GM12878 (cell line): ENCODE data around the gene SPATS2L. TPM values are rescaled to one million over a fixed set of nuclear protein-coding genes. Genes with fewer than 3 reads are reported as not detected.
A peak's percentile ranks its signal among the peaks of the same experiment; 100 is the strongest.

ENCODE experiments used
- ASH2L ChIP-seq: fragments of 300-600, 200-600 bp; sonication (generic); IDR thresholded peaks from 2 replicates; pipeline ENCODE4 v1.6.1; 2017; ENCODE audit warnings: low read depth, mild to moderate bottlenecking, borderline replicate concordance
- BRCA1 ChIP-seq: IDR thresholded peaks from 2 replicates; pipeline ENCODE4 v1.6.1; 2011; ENCODE audit warnings: low read depth, low read length, improper control_type of control experiment
- CBX5 ChIP-seq: sonication (generic); IDR thresholded peaks from 2 replicates; pipeline ENCODE4 v1.6.1; 2016; ENCODE audit warnings: low read depth, moderate library complexity, mild to moderate bottlenecking, inconsistent platforms
- CEBPB ChIP-seq, 2 experiments: fragments of 150-350 bp in 1 of 2; IDR thresholded peaks; 2 replicates each; pipeline ENCODE4 v1.6.1; 2012 to 2014; ENCODE audit warnings: low read depth in 2 of 2, low read length in 2 of 2, borderline replicate concordance in 1 of 2, inconsistent platforms in 1 of 2
- EP300 ChIP-seq, 2 experiments: fragments of 150-350 bp in 1 of 2; IDR thresholded peaks; 2 replicates each; pipeline ENCODE4 v1.6.1; 2011 to 2012; ENCODE audit warnings: low read depth in 2 of 2, low read length in 2 of 2, borderline replicate concordance in 1 of 2, improper control_type of control experiment in 1 of 2, inconsistent platforms in 1 of 2; ENCODE audit not compliant: control insufficient read depth in 1 of 2
- EZH2 ChIP-seq: IDR thresholded peaks from 2 replicates; pipeline ENCODE4 v1.6.1; 2012; ENCODE audit warnings: low read depth, mild to moderate bottlenecking, control low read depth, inconsistent platforms, low read length, borderline replicate concordance; ENCODE audit not compliant: control insufficient read depth
- IKZF1 ChIP-seq: fragments of 450-650 bp; conservative IDR thresholded peaks from 2 replicates; pipeline ENCODE4 v1.6.1; 2017; ENCODE audit warnings: antibody characterized with exemption, mild to moderate bottlenecking
- JUND ChIP-seq: IDR thresholded peaks from 2 replicates; pipeline ENCODE4 v1.6.1; 2012; ENCODE audit warnings: low read depth, mild to moderate bottlenecking, low read length, improper control_type of control experiment, moderate library complexity
- KAT2A ChIP-seq: conservative IDR thresholded peaks from 2 replicates; pipeline ENCODE4 v1.6.1; 2011; ENCODE audit warnings: low read depth, low read length; ENCODE audit not compliant: control insufficient read depth
- MEF2B ChIP-seq: fragments of 450-650 bp; IDR thresholded peaks from 2 replicates; pipeline ENCODE4 v1.6.1; 2018; ENCODE audit warnings: mild to moderate bottlenecking, moderate library complexity; ENCODE audit not compliant: partially characterized antibody, poor library complexity, severe bottlenecking
- NFIC ChIP-seq: IDR thresholded peaks from 2 replicates; pipeline ENCODE4 v1.6.1; 2012; ENCODE audit warnings: low read depth, mild to moderate bottlenecking, inconsistent platforms, low read length, moderate library complexity
- NR2F1 ChIP-seq: fragments of 450-650 bp; conservative IDR thresholded peaks from 2 replicates; pipeline ENCODE4 v1.6.1; 2017; ENCODE audit warnings: mild to moderate bottlenecking
- RAD21 ChIP-seq: IDR thresholded peaks from 2 replicates; pipeline ENCODE4 v1.6.1; 2011; ENCODE audit warnings: mild to moderate bottlenecking, low read depth, low read length, moderate library complexity; ENCODE audit not compliant: insufficient read depth
- SMARCA5 ChIP-seq: fragments of 450-650 bp; IDR thresholded peaks from 2 replicates; pipeline ENCODE4 v1.6.1; 2017; ENCODE audit warnings: mild to moderate bottlenecking
- SREBF1 ChIP-seq: IDR thresholded peaks from 2 replicates; pipeline ENCODE4 v1.6.1; 2012; ENCODE audit warnings: mild to moderate bottlenecking, low read length
- TBL1XR1 ChIP-seq: IDR thresholded peaks from 2 replicates; pipeline ENCODE4 v1.6.1; 2012; ENCODE audit warnings: low read depth, low read length, improper control_type of control experiment
- TCF3 ChIP-seq: IDR thresholded peaks from 2 replicates; pipeline ENCODE4 v1.6.1; 2012; ENCODE audit warnings: low read depth, mild to moderate bottlenecking, low read length, borderline replicate concordance; ENCODE audit not compliant: insufficient read depth
- ZNF24 ChIP-seq: fragments of 450-650 bp; IDR thresholded peaks from 2 replicates; pipeline ENCODE4 v1.6.1; 2017; ENCODE audit warnings: antibody characterized with exemption, mild to moderate bottlenecking
- ZNF274 ChIP-seq: IDR thresholded peaks from one replicate; pipeline ENCODE4 v1.8.0; 2011; ENCODE audit not compliant: insufficient read length, insufficient read depth
- ZNF384 ChIP-seq: IDR thresholded peaks from 2 replicates; pipeline ENCODE4 v1.6.1; 2012; ENCODE audit warnings: low read depth, mild to moderate bottlenecking, low read length, improper control_type of control experiment, borderline replicate concordance
- polyA plus RNA-seq, 11 experiments: library from polyadenylated mRNA; depleted of rRNA in 4 of 11; unstranded in 6 of 11; stranded (reverse) in 5 of 11; fragments of >200 nt; fragmentation: Nextera tagmentation in 4 of 11; fragmentation: Illumina TruSeq in 1 of 11; extraction: Ambion mirVana in 4 of 11; extraction: Trizol in 1 of 11; gene quantifications; 1 replicate in 1 of 11; 2 replicates in 10 of 11; pipeline versions ENCODE4 v1.2.1 to v1.2.3, GENCODE V29; 2011 to 2016; ENCODE audit warnings: inconsistent platforms in 2 of 11, missing spikeins in 2 of 11, low read depth in 1 of 11
- total RNA-seq, 4 experiments: library from RNA; depleted of rRNA in 3 of 4; stranded (reverse); fragments of >200 nt in 3 of 4; fragmentation: Illumina TruSeq in 1 of 4; extraction: Trizol in 1 of 4; gene quantifications; 2 replicates each; pipeline versions ENCODE4 v1.2.1 to v1.2.3, GENCODE V29; 2013 to 2021
- TF ChIP-seq, protein P1 (sequence below): IDR thresholded peaks from 2 replicates; pipeline ENCODE4 v1.6.1; 2012; ENCODE audit warnings: low read depth, low read length, improper control_type of control experiment
- TF ChIP-seq, protein P2 (sequence below): fragments of 450-650 bp; IDR thresholded peaks from 2 replicates; pipeline ENCODE4 v1.6.1; 2016; ENCODE audit warnings: mild to moderate bottlenecking
- TF ChIP-seq, protein P3 (sequence below), 3 experiments: IDR thresholded peaks in 2 of 3; conservative IDR thresholded peaks in 1 of 3; 2 replicates each; pipeline ENCODE4 v1.5.1; 2011; ENCODE audit warnings: low read depth in 3 of 3, low read length in 3 of 3, mild to moderate bottlenecking in 3 of 3, control low read depth in 2 of 3, moderate library complexity in 2 of 3, inconsistent platforms in 1 of 3, mixed read lengths in 1 of 3; ENCODE audit not compliant: control insufficient read depth in 2 of 3, insufficient read depth in 1 of 3; ENCODE audit errors: extremely low read depth in 1 of 3
- TF ChIP-seq, protein P4 (sequence below): IDR thresholded peaks from 2 replicates; pipeline ENCODE4 v1.6.1; 2012; ENCODE audit warnings: low read length, inconsistent platforms

The SPATS2L gene
- total and polyA plus RNA-seq, 10 of the 15 experiments (the other 5 are each of a cell fraction or from before 2014, with no cell fraction given) = 5.2 to 30.0 (median 20.1) TPM

DNA sequence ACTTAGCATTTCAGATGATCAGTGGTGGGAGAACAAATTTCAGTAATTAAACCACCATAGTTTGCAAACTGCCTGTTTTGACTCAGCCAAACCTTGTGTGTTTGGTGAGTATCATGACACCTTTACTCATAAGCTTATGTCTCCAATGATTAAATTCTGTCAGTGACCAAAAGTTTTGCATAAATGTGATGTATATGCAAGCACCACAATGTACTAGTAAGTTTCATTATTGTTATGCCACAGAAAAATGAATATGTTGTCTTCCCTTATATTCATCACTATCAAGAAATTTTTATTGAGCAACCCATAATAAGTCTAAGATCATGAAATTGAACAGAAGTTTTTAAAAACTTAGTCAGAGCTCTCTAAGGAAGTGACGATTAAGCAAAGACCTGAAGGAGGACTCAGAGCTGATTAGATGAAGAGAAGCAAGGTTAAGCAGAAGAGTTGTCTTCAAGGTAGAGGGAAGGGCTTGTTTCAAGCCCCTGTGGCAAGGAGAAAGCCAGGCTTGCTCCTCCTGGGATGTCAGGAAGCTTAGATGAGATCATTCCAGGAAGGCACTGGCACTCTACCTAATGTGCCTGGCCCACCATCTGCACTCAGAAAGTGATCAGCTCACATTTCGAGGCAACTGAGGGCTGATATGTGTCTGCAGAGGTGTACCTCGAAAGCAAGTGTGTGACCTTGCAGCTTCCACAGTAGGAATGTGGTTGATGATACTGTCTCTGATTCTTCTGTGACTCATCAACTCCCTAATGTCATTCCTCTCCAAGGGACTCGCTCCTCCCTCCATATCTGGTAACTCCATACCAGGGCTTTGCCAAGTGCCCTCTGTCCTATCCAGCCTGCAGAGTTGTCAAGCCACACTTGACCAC lies 148.7 kb downstream of the SPATS2L start (continued):
- no peak for TF ChIP-seq ZNF384
- no peak for TF ChIP-seq CBX5
- TF ChIP-seq, protein P1, sequence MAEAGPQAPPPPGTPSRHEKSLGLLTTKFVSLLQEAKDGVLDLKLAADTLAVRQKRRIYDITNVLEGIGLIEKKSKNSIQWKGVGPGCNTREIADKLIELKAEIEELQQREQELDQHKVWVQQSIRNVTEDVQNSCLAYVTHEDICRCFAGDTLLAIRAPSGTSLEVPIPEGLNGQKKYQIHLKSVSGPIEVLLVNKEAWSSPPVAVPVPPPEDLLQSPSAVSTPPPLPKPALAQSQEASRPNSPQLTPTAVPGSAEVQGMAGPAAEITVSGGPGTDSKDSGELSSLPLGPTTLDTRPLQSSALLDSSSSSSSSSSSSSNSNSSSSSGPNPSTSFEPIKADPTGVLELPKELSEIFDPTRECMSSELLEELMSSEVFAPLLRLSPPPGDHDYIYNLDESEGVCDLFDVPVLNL = no peak
- TF ChIP-seq ZNF24 = no peak; the same call in 1 of the 2 replicates
- TF ChIP-seq CEBPB (IDR thresholded peaks at IDR 0.05; ENCODE audit: borderline replicate concordance in 1 of 2, low read depth in 2 of 2, low read length in 2 of 2) = no peak
- peak; percentile 86; the same call in 1 of the 2 replicates for TF ChIP-seq NFIC
- peak; percentile 79 for TF ChIP-seq NR2F1
- TF ChIP-seq JUND = no peak
- TF ChIP-seq IKZF1 = peak; percentile 31; the same call in 1 of the 2 replicates
- TF ChIP-seq, protein P2, sequence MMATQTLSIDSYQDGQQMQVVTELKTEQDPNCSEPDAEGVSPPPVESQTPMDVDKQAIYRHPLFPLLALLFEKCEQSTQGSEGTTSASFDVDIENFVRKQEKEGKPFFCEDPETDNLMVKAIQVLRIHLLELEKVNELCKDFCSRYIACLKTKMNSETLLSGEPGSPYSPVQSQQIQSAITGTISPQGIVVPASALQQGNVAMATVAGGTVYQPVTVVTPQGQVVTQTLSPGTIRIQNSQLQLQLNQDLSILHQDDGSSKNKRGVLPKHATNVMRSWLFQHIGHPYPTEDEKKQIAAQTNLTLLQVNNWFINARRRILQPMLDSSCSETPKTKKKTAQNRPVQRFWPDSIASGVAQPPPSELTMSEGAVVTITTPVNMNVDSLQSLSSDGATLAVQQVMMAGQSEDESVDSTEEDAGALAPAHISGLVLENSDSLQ = peak; percentile 61; the same call in 1 of the 2 replicates
- no peak for TF ChIP-seq ASH2L
- no peak; the same call in 1 of the 2 replicates for TF ChIP-seq SREBF1
- TF ChIP-seq, protein P3, sequence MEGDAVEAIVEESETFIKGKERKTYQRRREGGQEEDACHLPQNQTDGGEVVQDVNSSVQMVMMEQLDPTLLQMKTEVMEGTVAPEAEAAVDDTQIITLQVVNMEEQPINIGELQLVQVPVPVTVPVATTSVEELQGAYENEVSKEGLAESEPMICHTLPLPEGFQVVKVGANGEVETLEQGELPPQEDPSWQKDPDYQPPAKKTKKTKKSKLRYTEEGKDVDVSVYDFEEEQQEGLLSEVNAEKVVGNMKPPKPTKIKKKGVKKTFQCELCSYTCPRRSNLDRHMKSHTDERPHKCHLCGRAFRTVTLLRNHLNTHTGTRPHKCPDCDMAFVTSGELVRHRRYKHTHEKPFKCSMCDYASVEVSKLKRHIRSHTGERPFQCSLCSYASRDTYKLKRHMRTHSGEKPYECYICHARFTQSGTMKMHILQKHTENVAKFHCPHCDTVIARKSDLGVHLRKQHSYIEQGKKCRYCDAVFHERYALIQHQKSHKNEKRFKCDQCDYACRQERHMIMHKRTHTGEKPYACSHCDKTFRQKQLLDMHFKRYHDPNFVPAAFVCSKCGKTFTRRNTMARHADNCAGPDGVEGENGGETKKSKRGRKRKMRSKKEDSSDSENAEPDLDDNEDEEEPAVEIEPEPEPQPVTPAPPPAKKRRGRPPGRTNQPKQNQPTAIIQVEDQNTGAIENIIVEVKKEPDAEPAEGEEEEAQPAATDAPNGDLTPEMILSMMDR (IDR thresholded peaks at IDR 0.05 in 2 of 3, conservative IDR thresholded peaks at IDR 0.05 in 1 of 3; ENCODE audit: control insufficient read depth in 2 of 3, extremely low read depth in 1 of 3, insufficient read depth in 1 of 3, low read depth in 3 of 3, low read length in 3 of 3) = no peak
- TF ChIP-seq BRCA1 = no peak
- TF ChIP-seq EP300 (IDR thresholded peaks at IDR 0.05; ENCODE audit: borderline replicate concordance in 1 of 2, control insufficient read depth in 1 of 2, low read depth in 2 of 2, low read length in 2 of 2) = peak; percentile 82 to 86; a peak in 3 of 4 replicates
- no peak for TF ChIP-seq TCF3
- TF ChIP-seq RAD21 = no peak
- TF ChIP-seq EZH2 = no peak
- no peak for TF ChIP-seq MEF2B
- no peak for TF ChIP-seq SMARCA5
- TF ChIP-seq ZNF274 = no peak
- no peak for TF ChIP-seq KAT2A
- no peak for TF ChIP-seq TBL1XR1
- TF ChIP-seq, protein P4, sequence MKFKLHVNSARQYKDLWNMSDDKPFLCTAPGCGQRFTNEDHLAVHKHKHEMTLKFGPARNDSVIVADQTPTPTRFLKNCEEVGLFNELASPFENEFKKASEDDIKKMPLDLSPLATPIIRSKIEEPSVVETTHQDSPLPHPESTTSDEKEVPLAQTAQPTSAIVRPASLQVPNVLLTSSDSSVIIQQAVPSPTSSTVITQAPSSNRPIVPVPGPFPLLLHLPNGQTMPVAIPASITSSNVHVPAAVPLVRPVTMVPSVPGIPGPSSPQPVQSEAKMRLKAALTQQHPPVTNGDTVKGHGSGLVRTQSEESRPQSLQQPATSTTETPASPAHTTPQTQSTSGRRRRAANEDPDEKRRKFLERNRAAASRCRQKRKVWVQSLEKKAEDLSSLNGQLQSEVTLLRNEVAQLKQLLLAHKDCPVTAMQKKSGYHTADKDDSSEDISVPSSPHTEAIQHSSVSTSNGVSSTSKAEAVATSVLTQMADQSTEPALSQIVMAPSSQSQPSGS = peak; percentile 76
